ENCODE data around the gene TBC1D22A. TPM values are rescaled to one million over a fixed set of nuclear protein-coding genes. Genes with fewer than 3 reads are reported as not detected.

The TBC1D22A gene
- total RNA-seq, 4 donors from 2014 or later, result 16.2 to 22.2 (median 17.8) TPM

GRCh38 chr22:46982635-46983034 lies 220.2 kb downstream of the TBC1D22A start:
- no peak overlapping the region for H3K27ac ChIP-seq
- TF ChIP-seq EP300 (IDR thresholded peaks at IDR 0.05), result no peak
- no peak for TF ChIP-seq POLR2AphosphoS5 (IDR thresholded peaks at IDR 0.05)
- no peak for TF ChIP-seq POLR2A (IDR thresholded peaks at IDR 0.05)
- TF ChIP-seq CTCF (IDR thresholded peaks at IDR 0.05), result no peak
- no peaks in the 10 kb centered on the region for H3K27me3 ChIP-seq
- no peak overlapping the region for H3K4me3 ChIP-seq
- no peaks in the 10 kb centered on the region for H3K9me3 ChIP-seq
- ATAC-seq, result no peak
- peaks cover 0 to 17% of the 10 kb centered on the region in 2 donors for H3K36me3 ChIP-seq
- H3K4me1 ChIP-seq, result peaks cover 0 to 13% (median 0%) of the 10 kb centered on the region in 3 donors
- 95% methylated on average over 10 of the region's 14 CpGs; no CpG with 5 or more reads in 1 of the 2 donors for WGBS, 2 donors (ENCODE audit: low coverage in 1 of 2)

- Histone ChIP-seq H3K4me1 (peaks cover 0 to 13% (median 0%) of the 10 kb centered on the region in 3 donors), H3K36me3 (peaks cover 0 to 13% of the 10 kb centered on the region in 2 donors), H3K27ac (no peak overlapping the region), H3K27me3 (no peaks in the 10 kb centered on the region), H3K4me3 (no peak overlapping the region), H3K9me3 (no peaks in the 10 kb centered on the region)
- TF ChIP-seq POLR2A (IDR thresholded peaks at IDR 0.05) (no peak), CTCF (IDR thresholded peaks at IDR 0.05) (no peak), EP300 (IDR thresholded peaks at IDR 0.05) (no peak), POLR2AphosphoS5 (IDR thresholded peaks at IDR 0.05) (no peak)
- 100% methylated on average over 1 of the region's 4 CpGs for WGBS, 2 donors (ENCODE audit: low coverage in 1 of 2)
- ATAC-seq, result no peak
These were observed 220.6 kb downstream of the TBC1D22A start for GRCh38 chr22:46983046-46983445.

GRCh38 chr22:46984751-46985506 lies 222.5 kb downstream of the TBC1D22A start:
- Histone ChIP-seq H3K9me3 (no peaks in the 10 kb centered on the region), H3K27ac (no peak overlapping the region), H3K4me1 (peaks cover 0 to 13% (median 0%) of the 10 kb centered on the region in 3 donors), H3K27me3 (no peaks in the 10 kb centered on the region), H3K36me3 (peaks cover 0 to 3% of the 10 kb centered on the region in 2 donors), H3K4me3 (no peak overlapping the region)
- 55 to 73% methylated on average over 9 to 15 of the region's 16 CpGs for WGBS, 2 donors (ENCODE audit: low coverage in 1 of 2)
- TF ChIP-seq POLR2A (IDR thresholded peaks at IDR 0.05) (no peak), POLR2AphosphoS5 (IDR thresholded peaks at IDR 0.05) (no peak), CTCF (IDR thresholded peaks at IDR 0.05) (no peak), EP300 (IDR thresholded peaks at IDR 0.05) (no peak)
- ATAC-seq, result no peak

- no peak for ATAC-seq
- Histone ChIP-seq H3K27me3 (no peaks in the 10 kb centered on the region), H3K27ac (no peak overlapping the region), H3K4me1 (peaks cover 0 to 13% (median 0%) of the 10 kb centered on the region in 3 donors), H3K9me3 (no peaks in the 10 kb centered on the region), H3K36me3 (peaks cover 0 to under 1% of the 10 kb centered on the region in 2 donors), H3K4me3 (no peak overlapping the region)
- 81 to 85% methylated on average over 8 of the region's 8 CpGs for WGBS, 2 donors (ENCODE audit: low coverage in 1 of 2)
- TF ChIP-seq POLR2AphosphoS5 (IDR thresholded peaks at IDR 0.05), result no peak
- TF ChIP-seq POLR2A (IDR thresholded peaks at IDR 0.05), result no peak
- no peak for TF ChIP-seq EP300 (IDR thresholded peaks at IDR 0.05)
- TF ChIP-seq CTCF (IDR thresholded peaks at IDR 0.05), result no peak
These were observed 223.0 kb downstream of the TBC1D22A start for GRCh38 chr22:46985507-46985882.

- H3K27ac ChIP-seq, result no peak overlapping the region
- no peak for ATAC-seq
- H3K4me3 ChIP-seq, result no peak overlapping the region
- TF ChIP-seq EP300 (IDR thresholded peaks at IDR 0.05) (no peak), CTCF (IDR thresholded peaks at IDR 0.05) (no peak), POLR2AphosphoS5 (IDR thresholded peaks at IDR 0.05) (no peak), POLR2A (IDR thresholded peaks at IDR 0.05) (no peak)
- H3K27me3 ChIP-seq, result no peaks in the 10 kb centered on the region
- H3K9me3 ChIP-seq, result no peaks in the 10 kb centered on the region
- 100% methylated on average over 4 of the region's 11 CpGs; no CpG with 5 or more reads in 1 of the 2 donors for WGBS, 2 donors (ENCODE audit: low coverage in 1 of 2)
- peaks cover 0 to 13% of the 10 kb centered on the region in 2 donors for H3K36me3 ChIP-seq
- peaks cover 0 to 13% (median 0%) of the 10 kb centered on the region in 3 donors for H3K4me1 ChIP-seq
These were observed 224.3 kb downstream of the TBC1D22A start for GRCh38 chr22:46986788-46987187.

Data from gastroesophageal sphincter (tissue), 4 donors.